Keratinocyte (primary cell): Measurements from ENCODE around the gene CAMK2D. TPM values are rescaled to one million over a fixed set of nuclear protein-coding genes. Genes with fewer than 3 reads are reported as not detected.

ENCODE experiments used
- DNase-seq: peaks from one replicate; pipeline ENCODE4 v3.0.0-alpha.2; 2011; ENCODE audit warnings: low read depth, missing footprints, low spot score
- FAIRE-seq: peaks from 2 replicates; lab custom pipeline; 2011; peaks lifted over from hg19 to GRCh38; lab: Jason Lieb, UNC
- H2AFZ ChIP-seq: 2 replicates; pipeline ENCODE4 v1.6.0; 2012; ENCODE audit warnings: low read length, control low read depth, inconsistent platforms; ENCODE audit not compliant: control insufficient read depth
- H3K27ac ChIP-seq: 2 replicates; pipeline ENCODE4 v1.5.1; 2011; ENCODE audit warnings: low read length; ENCODE audit not compliant: control insufficient read depth, insufficient read depth
- H3K27me3 ChIP-seq: 3 replicates; pipeline ENCODE4 v1.6.0; 2011; ENCODE audit warnings: low read length; ENCODE audit not compliant: control insufficient read depth, insufficient read depth; ENCODE audit errors: extremely low read depth
- H3K36me3 ChIP-seq, 2 experiments: 2 replicates in 1 of 2; 3 replicates in 1 of 2; pipeline ENCODE4 v1.5.1; 2011; ENCODE audit warnings: low read length in 2 of 2, mild to moderate bottlenecking in 1 of 2; ENCODE audit not compliant: control insufficient read depth in 2 of 2, insufficient read depth in 2 of 2; ENCODE audit errors: extremely low read depth in 1 of 2
- H3K4me1 ChIP-seq: 3 replicates; pipeline ENCODE4 v1.5.1; 2011; ENCODE audit warnings: low read length; ENCODE audit not compliant: control insufficient read depth, insufficient read depth; ENCODE audit errors: extremely low read depth
- H3K4me2 ChIP-seq: 3 replicates; pipeline ENCODE4 v1.6.0; 2011; ENCODE audit warnings: low read depth, low read length; ENCODE audit not compliant: control insufficient read depth, insufficient read depth; ENCODE audit errors: extremely low read depth
- H3K4me3 ChIP-seq, 3 experiments: fragments of 200-600 bp in 1 of 3; sonication (generic) in 1 of 3; 2 replicates in 2 of 3; 3 replicates in 1 of 3; pipeline ENCODE4 v1.5.1; 2011 to 2016; ENCODE audit warnings: low read length in 3 of 3, mild to moderate bottlenecking in 3 of 3, control low read depth in 2 of 3, inconsistent platforms in 1 of 3, low read depth in 1 of 3, mixed read lengths in 1 of 3, mixed run types in 1 of 3, moderate library complexity in 1 of 3; ENCODE audit not compliant: control insufficient read depth in 2 of 3, insufficient read depth in 2 of 3; ENCODE audit errors: extremely low read depth in 1 of 3
- H3K79me2 ChIP-seq: 2 replicates; pipeline ENCODE4 v1.6.0; 2012; ENCODE audit warnings: low read length; ENCODE audit not compliant: control insufficient read depth, insufficient read depth
- H3K9ac ChIP-seq: 3 replicates; pipeline ENCODE4 v1.6.0; 2011; ENCODE audit warnings: low read length; ENCODE audit not compliant: control insufficient read depth, insufficient read depth; ENCODE audit errors: extremely low read depth
- H3K9me1 ChIP-seq: 3 replicates; pipeline ENCODE4 v1.6.0; 2011; ENCODE audit warnings: low read length; ENCODE audit not compliant: control insufficient read depth, insufficient read depth; ENCODE audit errors: extremely low read depth
- H3K9me3 ChIP-seq: 2 replicates; pipeline ENCODE4 v1.5.1; 2012; ENCODE audit warnings: low read depth, low read length; ENCODE audit not compliant: control insufficient read depth
- H4K20me1 ChIP-seq: 3 replicates; pipeline ENCODE4 v1.6.0; 2011; ENCODE audit warnings: low read length; ENCODE audit not compliant: control insufficient read depth, insufficient read depth; ENCODE audit errors: extremely low read depth
- CTCF ChIP-seq, 3 experiments: IDR thresholded peaks in 1 of 3; conservative IDR thresholded peaks in 1 of 3; optimal IDR thresholded peaks in 1 of 3; 2 replicates in 2 of 3; 3 replicates in 1 of 3; pipeline versions ENCODE3 to v1.5.1; 2011; ENCODE audit warnings: low read length in 3 of 3, mild to moderate bottlenecking in 3 of 3, moderate library complexity in 2 of 3, control low read depth in 1 of 3, inconsistent platforms in 1 of 3; ENCODE audit not compliant: insufficient read depth in 2 of 3; ENCODE audit errors: extremely low read depth in 1 of 3
- EZH2 ChIP-seq: IDR thresholded peaks from one replicate; pipeline ENCODE4 v1.6.1; 2012; ENCODE audit warnings: inconsistent platforms, mild to moderate bottlenecking, low read length, moderate library complexity
- dilution Hi-C: fragments of 300-500 bp; cut with MboI; formaldehyde crosslinking; loops from one replicate; pipeline ENCODE4 v1.7.0; 2020; ENCODE audit warnings: low sequenced_read_pairs; ENCODE audit not compliant: extremely low pct_ligation_motif_present
- polyA plus RNA-seq, 5 experiments: library from polyadenylated mRNA; depleted of rRNA in 3 of 5; stranded (reverse) in 3 of 5; stranded (forward) in 1 of 5; unstranded in 1 of 5; fragments of >200 nt; gene quantifications; 1 replicate in 1 of 5; 2 replicates in 3 of 5; 3 replicates in 1 of 5; pipeline versions ENCODE4 v1.2.1 to v1.2.3, GENCODE V29; 2011 to 2012; ENCODE audit warnings: missing spikeins in 2 of 5, low read depth in 1 of 5, low replicate concordance in 1 of 5

The CAMK2D gene
- polyA plus RNA-seq, 1 donor (not counting 4 experiments of a cell fraction or from before 2014, with no cell fraction given) = 18.8 TPM

DNA sequence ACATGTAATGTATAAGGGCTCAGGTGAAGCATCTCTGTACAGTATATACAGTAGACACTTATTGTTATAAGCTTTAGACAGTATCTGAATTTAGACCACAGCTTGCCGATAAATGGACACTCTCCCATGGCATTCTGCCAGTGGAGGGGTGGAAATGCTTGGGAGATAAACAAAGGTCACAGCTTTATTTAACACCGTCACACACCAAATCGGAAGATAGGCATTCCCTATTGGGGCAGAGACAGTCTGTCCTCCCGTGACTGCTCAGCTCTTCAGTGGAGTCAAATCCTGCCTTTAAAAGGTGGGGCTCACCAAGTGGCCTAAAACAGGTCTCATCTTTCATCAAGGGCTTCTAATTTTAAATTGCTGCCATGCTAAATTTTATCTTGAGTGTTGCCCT, 178.8 kb downstream of the CAMK2D start:
- no peak overlapping the region for H3K9ac ChIP-seq
- TF ChIP-seq CTCF (optimal IDR thresholded peaks at IDR 0.05 in 1 of 3, IDR thresholded peaks at IDR 0.05 in 1 of 3, conservative IDR thresholded peaks at IDR 0.05 in 1 of 3; ENCODE audit: extremely low read depth in 1 of 3, insufficient read depth in 2 of 3, low read length in 3 of 3) (no peak), EZH2 (no peak)
- H3K9me3 ChIP-seq = no peaks in the 10 kb centered on the region
- H4K20me1 ChIP-seq = no peaks in the 10 kb centered on the region
- no peaks in the 10 kb centered on the region for H3K36me3 ChIP-seq
- H3K27ac ChIP-seq = no peak overlapping the region
- H3K4me2 ChIP-seq = no peak overlapping the region
- no peaks in the 10 kb centered on the region for H3K79me2 ChIP-seq
- no peaks in the 10 kb centered on the region for H3K4me1 ChIP-seq
- H3K27me3 ChIP-seq = no peaks in the 10 kb centered on the region
- DNase-seq (no peak), FAIRE-seq (no peak)
- no peak overlapping the region for H2AFZ ChIP-seq
- no peaks in the 10 kb centered on the region for H3K9me1 ChIP-seq
- dilution Hi-C loops = no loop called here
- H3K4me3 ChIP-seq = no peak overlapping the region

GRCh38 chr4:113579360-113579759, 182.2 kb downstream of the CAMK2D start:
- Histone ChIP-seq H3K36me3 (no peaks in the 10 kb centered on the region), H3K9me1 (no peaks in the 10 kb centered on the region)

More at GRCh38 chr4:113579360-113579759, 182.2 kb downstream of the CAMK2D start:
- Histone ChIP-seq H3K9me3 (no peaks in the 10 kb centered on the region), H3K27me3 (no peaks in the 10 kb centered on the region), H3K79me2 (no peaks in the 10 kb centered on the region), H3K4me3 (no peak overlapping the region), H3K9ac (no peak overlapping the region), H3K4me2 (no peak overlapping the region), H3K4me1 (peaks cover 3% of the 10 kb centered on the region), H3K27ac (no peak overlapping the region), H4K20me1 (no peaks in the 10 kb centered on the region), H2AFZ (no peak overlapping the region)
- TF ChIP-seq EZH2 (no peak), CTCF (optimal IDR thresholded peaks at IDR 0.05 in 1 of 3, IDR thresholded peaks at IDR 0.05 in 1 of 3, conservative IDR thresholded peaks at IDR 0.05 in 1 of 3; ENCODE audit: extremely low read depth in 1 of 3, insufficient read depth in 2 of 3, low read length in 3 of 3) (no peak)
- dilution Hi-C loops = no loop called here
- FAIRE-seq (no peak), DNase-seq (no peak)
